H1 (cell line): Measurements from ENCODE around the gene CHD1. TPM values are rescaled to one million over a fixed set of nuclear protein-coding genes. Genes with fewer than 3 reads are reported as not detected.

Experiments used
- CTCF ChIA-PET: fragments of 300-600 bp; sonication (Branson Sonifier 250); formaldehyde crosslinking; loops from one replicate; lab custom pipeline; 2021; ENCODE audit not compliant: partially characterized antibody; lab: Charles Lee
- POLR2A ChIA-PET: fragments of 300-600 bp; sonication (Branson Sonifier 250); formaldehyde crosslinking; loops from one replicate; lab custom pipeline; 2021; ENCODE audit warnings: inconsistent platforms; ENCODE audit not compliant: partially characterized antibody; lab: Charles Lee
- DNase-seq, 2 experiments: peaks; one replicate each; pipeline versions ENCODE4 v3.0.0 to v3.0.0-alpha.2; 2010 to 2022; ENCODE audit warnings: low spot score in 2 of 2, low read depth in 1 of 2, mixed read lengths in 1 of 2
- FAIRE-seq: peaks from 2 replicates; lab custom pipeline; 2011; peaks lifted over from hg19 to GRCh38; lab: Jason Lieb, UNC
- H2AFZ ChIP-seq: 2 replicates; pipeline ENCODE4 v1.8.1; 2012; ENCODE audit warnings: low read length, inconsistent platforms
- H2AK5ac ChIP-seq: 2 replicates; pipeline ENCODE4 v1.6.1; 2013; ENCODE audit warnings: low read depth, low read length
- H2BK120ac ChIP-seq: replicated peaks from 2 replicates; pipeline ENCODE3; 2013; ENCODE audit warnings: low read depth, low read length, inconsistent platforms
- H2BK12ac ChIP-seq: 2 replicates; pipeline ENCODE4 v1.6.1; 2013; ENCODE audit warnings: low read depth, low read length
- H2BK15ac ChIP-seq: 2 replicates; pipeline ENCODE4 v1.6.1; 2013; ENCODE audit warnings: low read length
- H2BK20ac ChIP-seq: 2 replicates; pipeline ENCODE4 v1.6.1; 2013; ENCODE audit warnings: low read length
- H2BK5ac ChIP-seq: 2 replicates; pipeline ENCODE4 v1.6.1; 2013; ENCODE audit warnings: low read depth, low read length
- H3K14ac ChIP-seq: 2 replicates; pipeline ENCODE4 v1.6.1; 2013; ENCODE audit warnings: inconsistent platforms; ENCODE audit not compliant: insufficient read length
- H3K18ac ChIP-seq: 2 replicates; pipeline ENCODE4 v1.6.1; 2013; ENCODE audit warnings: low read length; ENCODE audit errors: extremely low read depth
- H3K23ac ChIP-seq: 2 replicates; pipeline ENCODE4 v1.6.1; 2013; ENCODE audit warnings: inconsistent platforms; ENCODE audit not compliant: insufficient read length
- H3K23me2 ChIP-seq: 2 replicates; pipeline ENCODE4 v1.6.1; 2013; ENCODE audit warnings: low read depth, low read length
- H3K27ac ChIP-seq: 2 replicates; pipeline ENCODE4 v1.6.1; 2011; ENCODE audit warnings: low read depth, low read length, inconsistent platforms
- H3K27me3 ChIP-seq, 4 experiments: replicated peaks in 1 of 4; 1 replicate in 1 of 4; 2 replicates in 3 of 4; pipeline versions ENCODE4 v1.6.1 to v1.8.1; 2011 to 2013; ENCODE audit warnings: low read length in 3 of 4, mild to moderate bottlenecking in 3 of 4, inconsistent platforms in 2 of 4, mixed read lengths in 2 of 4, moderate library complexity in 1 of 4; ENCODE audit not compliant: control insufficient read depth in 3 of 4, insufficient read depth in 3 of 4; ENCODE audit errors: extremely low read depth in 1 of 4
- H3K36me3 ChIP-seq, 4 experiments: 2 replicates each; pipeline versions ENCODE4 v1.6.1 to v1.8.1; 2011 to 2013; ENCODE audit warnings: mild to moderate bottlenecking in 4 of 4, low read length in 3 of 4, moderate library complexity in 2 of 4, control low read depth in 1 of 4, inconsistent platforms in 1 of 4; ENCODE audit not compliant: insufficient read depth in 4 of 4, control insufficient read depth in 2 of 4
- H3K4ac ChIP-seq: replicated peaks from 2 replicates; pipeline ENCODE3; 2013; ENCODE audit warnings: low read length, low read depth, mixed read lengths, inconsistent platforms; ENCODE audit not compliant: insufficient read length
- H3K4me1 ChIP-seq, 4 experiments: replicated peaks in 1 of 4; 1 replicate in 1 of 4; 2 replicates in 3 of 4; pipeline versions ENCODE4 v1.6.1 to v1.8.1; 2011 to 2013; ENCODE audit warnings: low read length in 3 of 4, inconsistent platforms in 2 of 4, mixed read lengths in 1 of 4; ENCODE audit not compliant: insufficient read depth in 4 of 4, control insufficient read depth in 3 of 4
- H3K4me2 ChIP-seq, 2 experiments: 2 replicates each; pipeline versions ENCODE4 v1.6.1 to v1.8.1; 2011 to 2013; ENCODE audit warnings: low read depth in 2 of 2, low read length in 2 of 2, control low read depth in 1 of 2, inconsistent platforms in 1 of 2, mild to moderate bottlenecking in 1 of 2; ENCODE audit not compliant: insufficient read depth in 1 of 2
- H3K4me3 ChIP-seq, 4 experiments: fragments of 200-600, 300-600 bp in 1 of 4; sonication (generic), shearing (Covaris generic), sonication (Bioruptor Twin) in 1 of 4; 2 replicates each; pipeline versions ENCODE4 v1.5.1 to v1.8.1; 2011 to 2016; ENCODE audit warnings: low read length in 4 of 4, low read depth in 3 of 4, control low read depth in 2 of 4, inconsistent platforms in 2 of 4, mild to moderate bottlenecking in 2 of 4, mixed read lengths in 1 of 4, moderate library complexity in 1 of 4; ENCODE audit not compliant: insufficient read depth in 2 of 4; ENCODE audit errors: extremely low read depth in 1 of 4
- H3K56ac ChIP-seq: replicated peaks from 2 replicates; pipeline ENCODE3; 2013; ENCODE audit warnings: low read depth, mild to moderate bottlenecking, mixed read lengths, low read length, inconsistent platforms; ENCODE audit not compliant: insufficient read length
- H3K79me1 ChIP-seq: 2 replicates; pipeline ENCODE4 v1.6.1; 2013; ENCODE audit warnings: low read depth, low read length, control low read depth
- H3K79me2 ChIP-seq, 2 experiments: 2 replicates each; pipeline versions ENCODE4 v1.6.1 to v1.8.1; 2012 to 2013; ENCODE audit warnings: low read length in 2 of 2, mild to moderate bottlenecking in 2 of 2, inconsistent platforms in 1 of 2; ENCODE audit not compliant: insufficient read depth in 2 of 2, control insufficient read depth in 1 of 2
- H3K9ac ChIP-seq, 4 experiments: replicated peaks in 1 of 4; 1 replicate in 1 of 4; 2 replicates in 3 of 4; pipeline versions ENCODE4 v1.6.1 to v1.8.1; 2011 to 2013; ENCODE audit warnings: low read depth in 3 of 4, low read length in 3 of 4, control low read depth in 2 of 4, mild to moderate bottlenecking in 2 of 4, moderate library complexity in 2 of 4, inconsistent platforms in 1 of 4; ENCODE audit errors: extremely low read depth in 1 of 4
- H3K9me3 ChIP-seq, 2 experiments: 2 replicates each; pipeline versions ENCODE4 v1.6.1 to v1.8.1; 2012 to 2013; ENCODE audit warnings: mild to moderate bottlenecking in 2 of 2, moderate library complexity in 2 of 2, control low read depth in 1 of 2, inconsistent platforms in 1 of 2, low read depth in 1 of 2, low read length in 1 of 2, mixed read lengths in 1 of 2; ENCODE audit not compliant: insufficient read depth in 2 of 2
- H4K20me1 ChIP-seq, 2 experiments: replicated peaks in 1 of 2; 2 replicates each; pipeline versions ENCODE3 to v1.8.1; 2011 to 2013; ENCODE audit warnings: inconsistent platforms in 2 of 2, low read length in 2 of 2, mild to moderate bottlenecking in 1 of 2; ENCODE audit not compliant: insufficient read depth in 2 of 2, control insufficient read depth in 1 of 2
- H4K5ac ChIP-seq: 2 replicates; pipeline ENCODE4 v1.6.1; 2013; ENCODE audit warnings: low read length, low read depth, mixed read lengths, inconsistent platforms; ENCODE audit not compliant: insufficient read length
- H4K8ac ChIP-seq: 2 replicates; pipeline ENCODE4 v1.8.0; 2013; ENCODE audit warnings: mild to moderate bottlenecking, moderate library complexity, low read length, inconsistent platforms; ENCODE audit not compliant: insufficient read depth; ENCODE audit errors: extremely low read depth
- H4K91ac ChIP-seq: replicated peaks from 2 replicates; pipeline ENCODE3; 2013; ENCODE audit warnings: low read length, mixed read lengths, inconsistent platforms; ENCODE audit not compliant: insufficient read length
- ATF2 ChIP-seq: IDR thresholded peaks from 2 replicates; pipeline ENCODE4 v1.6.1; 2012; ENCODE audit warnings: low read length, inconsistent platforms
- BCL11A ChIP-seq, 2 experiments: IDR thresholded peaks; one replicate each; pipeline ENCODE4 v1.6.1; 2011; ENCODE audit warnings: low read depth in 2 of 2, low read length in 2 of 2, mild to moderate bottlenecking in 2 of 2
- CBX5 ChIP-seq: fragments of 300-800, 300-1000 bp; sonication (generic); IDR thresholded peaks from 2 replicates; pipeline ENCODE4 v1.7.1; 2016; ENCODE audit warnings: antibody characterized with exemption, low read length, low read depth
- E2F6 ChIP-seq: IDR thresholded peaks from 2 replicates; pipeline ENCODE4 v1.6.1; 2012; ENCODE audit warnings: inconsistent platforms
- HDAC6 ChIP-seq: IDR thresholded peaks from one replicate; pipeline ENCODE4 v1.7.1; 2012; ENCODE audit warnings: low read depth, mild to moderate bottlenecking, inconsistent platforms, low read length, moderate library complexity
- JUN ChIP-seq: IDR thresholded peaks from 2 replicates; pipeline ENCODE4 v1.6.1; 2011; ENCODE audit warnings: low read depth, mild to moderate bottlenecking, improper control_type of control experiment, low read length
- KDM1A ChIP-seq: fragments of 200-600, 300-600 bp; sonication (generic); IDR thresholded peaks from 2 replicates; pipeline ENCODE4 v1.7.1; 2016; ENCODE audit warnings: mild to moderate bottlenecking, low read length, borderline replicate concordance
- NRF1 ChIP-seq: IDR thresholded peaks from 2 replicates; pipeline ENCODE4 v1.6.1; 2011; ENCODE audit warnings: mild to moderate bottlenecking, low read depth, low read length, improper control_type of control experiment
- SAP30 ChIP-seq: fragments of 300-600 bp; sonication (generic); IDR thresholded peaks from 2 replicates; pipeline ENCODE4 v1.7.1; 2012; ENCODE audit warnings: low read length, moderate library complexity, mild to moderate bottlenecking, inconsistent platforms; ENCODE audit not compliant: insufficient read depth, insufficient replicate concordance
- USF2 ChIP-seq: IDR thresholded peaks from 2 replicates; pipeline ENCODE4 v1.6.1; 2011; ENCODE audit warnings: low read length, improper control_type of control experiment
- WGBS, 2 experiments: shearing (Covaris generic) in 1 of 2; methylation state at CpG; one replicate each; pipeline versions ENCODE4 v1.1.6 to v1.1.7; 2013 to 2015; ENCODE audit warnings: low lambda C conversion rate in 2 of 2, mixed read lengths in 2 of 2, inconsistent platforms in 1 of 2, low coverage in 1 of 2, missing lambda C conversion rate in 1 of 2; ENCODE audit not compliant: insufficient replicate concordance in 2 of 2, insufficient coverage in 1 of 2, insufficient read length in 1 of 2; ENCODE audit errors: extremely low coverage in 1 of 2, missing lambda C conversion rate in 1 of 2; 5-methylcytosine and 5-hydroxymethylcytosine counted together
- polyA plus RNA-seq, 7 experiments: library from polyadenylated mRNA; depleted of rRNA in 3 of 7; stranded (reverse) in 5 of 7; unstranded in 2 of 7; fragments of >200 nt in 5 of 7; fragments of 200-250 nt in 2 of 7; gene quantifications; 1 replicate in 5 of 7; 2 replicates in 1 of 7; 4 replicates in 1 of 7; pipeline versions ENCODE4 v1.2.1 to v1.2.3, GENCODE V29; 2011 to 2013; ENCODE audit warnings: missing spikeins in 2 of 7, mixed read lengths in 2 of 7
- total RNA-seq: library from RNA; stranded (reverse); fragmentation: NEBNext Ultra II Directional; extraction: Animal tissue kit (Norgen Biotek cat#: 25700); gene quantifications from 2 replicates; pipeline ENCODE4 v1.2.1, GENCODE V29; 2021

Gene CHD1
- total and polyA plus RNA-seq, 2 of the 8 experiments (the other 6 are each of a cell fraction or from before 2014, with no cell fraction given) = 15.6 to 53.0 TPM

- WGBS, 2 experiments = 87% methylated on average over 2 of the region's 2 CpGs; no CpG with 5 or more reads in 1 of the 2 experiments
- Histone ChIP-seq H3K27me3 (no peaks in the 10 kb centered on the region), H2BK5ac (no peak overlapping the region), H3K4me2 (no peak overlapping the region), H3K23me2 (no peaks in the 10 kb centered on the region), H4K8ac (no peak overlapping the region), H4K5ac (no peak overlapping the region), H3K36me3 (peaks cover 7 to 84% (median 33%) of the 10 kb centered on the region in 4 experiments), H3K18ac (no peak overlapping the region), H3K79me2 (no peaks in the 10 kb centered on the region), H3K14ac (no peak overlapping the region), H4K20me1 (no peaks in the 10 kb centered on the region), H3K4ac (no peak overlapping the region), H3K4me3 (no peak overlapping the region), H2BK20ac (no peak overlapping the region), H2AK5ac (no peak overlapping the region), H2BK12ac (no peak overlapping the region), H3K9ac (no peak overlapping the region), H4K91ac (no peak overlapping the region), H3K27ac (no peak overlapping the region), H2BK120ac (no peak overlapping the region), H3K23ac (no peak overlapping the region), H2BK15ac (no peak overlapping the region), H3K79me1 (no peaks in the 10 kb centered on the region), H2AFZ (no peak overlapping the region), H3K56ac (no peak overlapping the region), H3K4me1 (no peaks in the 10 kb centered on the region), H3K9me3 (no peaks in the 10 kb centered on the region)
- FAIRE-seq = no peak
- ChIA-PET POLR2A (no interaction called here), CTCF (interaction anchor here (1.2 kb wide), 1 partner anchor 195 kb away, joined by 8 read pairs; no protein-coding TSS in a partner anchor)
- DNase-seq = no peak
- no peak for TF ChIP-seq JUN
- TF ChIP-seq NRF1 = no peak
- TF ChIP-seq HDAC6 = no peak
- TF ChIP-seq SAP30 = no peak
- no peak for TF ChIP-seq BCL11A (IDR thresholded peaks at IDR 0.05; ENCODE audit: low read depth in 2 of 2, low read length in 2 of 2)
- no peak for TF ChIP-seq USF2
- no peak for TF ChIP-seq E2F6
- TF ChIP-seq ATF2 = no peak
- no peak for TF ChIP-seq CBX5
- no peak for TF ChIP-seq KDM1A
Observed at GRCh38 chr5:98865690-98866089, 63.1 kb downstream of the CHD1 start.
